SK-N-SH treated with all-trans-retinoic acid at 6 μM for 48 hours (cell line): Measurements from ENCODE around the gene ANTXR2.

Source experiments
- ATAC-seq: fragments of 200-7000 bp; cut with Tn5 transposase; 3 replicates; pipeline ENCODE4 v1.9.1; 2020; ENCODE audit warnings: mild to moderate bottlenecking, moderate library complexity
- BACH2 ChIP-seq: fragments of 250-450 bp; sonication (Bioruptor Pico); IDR thresholded peaks from 2 replicates; pipeline ENCODE4 v1.9.0; 2021; ENCODE audit warnings: mild to moderate bottlenecking, borderline replicate concordance
- ESRRG ChIP-seq: fragments of 250-450 bp; sonication (Bioruptor Pico); IDR thresholded peaks from 2 replicates; pipeline ENCODE4 v1.6.1; 2021; ENCODE audit warnings: mild to moderate bottlenecking
- GLIS3 ChIP-seq: fragments of 250-450 bp; sonication (Bioruptor Pico); IDR thresholded peaks from 2 replicates; pipeline ENCODE4 v1.5.0; 2020; ENCODE audit warnings: mild to moderate bottlenecking, moderate library complexity
- ISL1 ChIP-seq: fragments of 250-450 bp; sonication (Bioruptor Pico); IDR thresholded peaks from 2 replicates; pipeline ENCODE4 v2.1.2; 2022; ENCODE audit warnings: mild to moderate bottlenecking, moderate library complexity
- PPARA ChIP-seq: fragments of 250-450 bp; sonication (Bioruptor Pico); IDR thresholded peaks from 2 replicates; pipeline ENCODE4 v1.5.0; 2020; ENCODE audit warnings: mild to moderate bottlenecking, borderline replicate concordance
- RARB ChIP-seq: fragments of 250-450 bp; sonication (Bioruptor Pico); IDR thresholded peaks from 2 replicates; pipeline ENCODE4 v1.8.0; 2021; ENCODE audit warnings: mild to moderate bottlenecking, moderate library complexity
- TCF4 ChIP-seq: fragments of 250-450 bp; sonication (Bioruptor Pico); IDR thresholded peaks from 2 replicates; pipeline ENCODE4 v1.8.0; 2021; ENCODE audit warnings: mild to moderate bottlenecking, moderate library complexity, borderline replicate concordance
- TOX ChIP-seq: fragments of 250-450 bp; sonication (Bioruptor Pico); IDR thresholded peaks from 2 replicates; pipeline ENCODE4 v1.8.0; 2021; ENCODE audit warnings: mild to moderate bottlenecking, moderate library complexity, borderline replicate concordance
- ZC3H10 ChIP-seq: fragments of 250-450 bp; sonication (Bioruptor Pico); IDR thresholded peaks from 2 replicates; pipeline ENCODE4 v1.5.1; 2021; ENCODE audit warnings: mild to moderate bottlenecking, moderate library complexity
- ZFP3 ChIP-seq: fragments of 250-450 bp; sonication (Bioruptor Pico); IDR thresholded peaks from 2 replicates; pipeline ENCODE4 v1.5.0; 2020; ENCODE audit warnings: mild to moderate bottlenecking, moderate library complexity
- ZFP30 ChIP-seq: fragments of 450-650 bp; formaldehyde crosslinking; IDR thresholded peaks from 2 replicates; pipeline ENCODE4 v1.5.0; 2022; ENCODE audit warnings: mild to moderate bottlenecking, moderate library complexity
- ZNF565 ChIP-seq: fragments of 450-650 bp; formaldehyde crosslinking; conservative IDR thresholded peaks from 2 replicates; pipeline ENCODE4 v1.5.0; 2020; ENCODE audit warnings: low read depth, mild to moderate bottlenecking, moderate library complexity
- ZNF8 ChIP-seq: fragments of 450-650 bp; formaldehyde crosslinking; IDR thresholded peaks from 2 replicates; pipeline ENCODE4 v1.5.0; 2020; ENCODE audit warnings: mild to moderate bottlenecking, moderate library complexity
- TF ChIP-seq, protein P1 (sequence below): fragments of 250-450 bp; sonication (Bioruptor Pico); IDR thresholded peaks from 2 replicates; pipeline ENCODE4 v1.5.1; 2021; ENCODE audit warnings: mild to moderate bottlenecking, moderate library complexity
- TF ChIP-seq, protein P2 (sequence below): fragments of 250-450 bp; sonication (Bioruptor Pico); IDR thresholded peaks from 2 replicates; pipeline ENCODE4 v1.5.0; 2020; ENCODE audit warnings: mild to moderate bottlenecking, moderate library complexity
- TF ChIP-seq, protein P3 (sequence below): fragments of 250-450 bp; sonication (Bioruptor Pico); IDR thresholded peaks from 2 replicates; pipeline ENCODE4 v1.8.0; 2020; ENCODE audit warnings: mild to moderate bottlenecking, moderate library complexity, borderline replicate concordance
- TF ChIP-seq, protein P4 (sequence below): fragments of 250-450 bp; sonication (Bioruptor Pico); IDR thresholded peaks from 2 replicates; pipeline ENCODE4 v1.5.1; 2020; ENCODE audit warnings: low read depth, mild to moderate bottlenecking, moderate library complexity
- TF ChIP-seq, protein P5 (sequence below): fragments of 250-450 bp; sonication (Bioruptor Pico); IDR thresholded peaks from 2 replicates; pipeline ENCODE4 v1.8.0; 2021; ENCODE audit warnings: low read depth, mild to moderate bottlenecking, moderate library complexity, borderline replicate concordance

Gene ANTXR2

DNA sequence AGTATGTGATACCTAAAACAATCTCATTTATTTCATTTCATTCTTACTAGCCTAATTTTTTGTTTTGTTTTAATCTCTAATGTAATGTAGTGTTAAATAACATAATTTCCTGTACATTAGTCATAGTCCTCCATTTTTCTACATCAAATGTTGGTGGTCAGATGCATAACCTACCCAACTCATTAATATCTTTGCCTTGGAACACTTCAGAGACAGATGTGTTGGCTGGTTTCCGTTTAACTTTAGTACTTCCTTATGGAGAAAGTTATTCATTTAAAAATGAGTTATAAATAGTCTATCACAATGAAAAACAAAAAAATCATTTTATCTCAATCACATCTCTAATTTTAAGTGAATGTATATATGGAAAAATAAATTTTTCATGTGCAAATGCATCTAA, 190.2 kb downstream of the ANTXR2 start:
- TF ChIP-seq ZNF565 (CRISPR knock-in tag) (no peak), RARB (CRISPR knock-in tag) (no peak), ZNF8 (CRISPR knock-in tag) (no peak), ZC3H10 (no peak), GLIS3 (no peak), PPARA (CRISPR knock-in tag) (no peak), ZFP30 (CRISPR knock-in tag) (no peak), TOX (CRISPR knock-in tag) (no peak), ZFP3 (no peak), TCF4 (no peak), BACH2 (CRISPR knock-in tag) (no peak), ESRRG (CRISPR knock-in tag) (no peak)
- TF ChIP-seq, protein P1, sequence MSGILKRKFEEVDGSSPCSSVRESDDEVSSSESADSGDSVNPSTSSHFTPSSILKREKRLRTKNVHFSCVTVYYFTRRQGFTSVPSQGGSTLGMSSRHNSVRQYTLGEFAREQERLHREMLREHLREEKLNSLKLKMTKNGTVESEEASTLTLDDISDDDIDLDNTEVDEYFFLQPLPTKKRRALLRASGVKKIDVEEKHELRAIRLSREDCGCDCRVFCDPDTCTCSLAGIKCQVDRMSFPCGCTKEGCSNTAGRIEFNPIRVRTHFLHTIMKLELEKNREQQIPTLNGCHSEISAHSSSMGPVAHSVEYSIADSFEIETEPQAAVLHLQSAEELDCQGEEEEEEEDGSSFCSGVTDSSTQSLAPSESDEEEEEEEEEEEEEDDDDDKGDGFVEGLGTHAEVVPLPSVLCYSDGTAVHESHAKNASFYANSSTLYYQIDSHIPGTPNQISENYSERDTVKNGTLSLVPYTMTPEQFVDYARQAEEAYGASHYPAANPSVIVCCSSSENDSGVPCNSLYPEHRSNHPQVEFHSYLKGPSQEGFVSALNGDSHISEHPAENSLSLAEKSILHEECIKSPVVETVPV (CRISPR knock-in tag), result no peak
- TF ChIP-seq, protein P2, sequence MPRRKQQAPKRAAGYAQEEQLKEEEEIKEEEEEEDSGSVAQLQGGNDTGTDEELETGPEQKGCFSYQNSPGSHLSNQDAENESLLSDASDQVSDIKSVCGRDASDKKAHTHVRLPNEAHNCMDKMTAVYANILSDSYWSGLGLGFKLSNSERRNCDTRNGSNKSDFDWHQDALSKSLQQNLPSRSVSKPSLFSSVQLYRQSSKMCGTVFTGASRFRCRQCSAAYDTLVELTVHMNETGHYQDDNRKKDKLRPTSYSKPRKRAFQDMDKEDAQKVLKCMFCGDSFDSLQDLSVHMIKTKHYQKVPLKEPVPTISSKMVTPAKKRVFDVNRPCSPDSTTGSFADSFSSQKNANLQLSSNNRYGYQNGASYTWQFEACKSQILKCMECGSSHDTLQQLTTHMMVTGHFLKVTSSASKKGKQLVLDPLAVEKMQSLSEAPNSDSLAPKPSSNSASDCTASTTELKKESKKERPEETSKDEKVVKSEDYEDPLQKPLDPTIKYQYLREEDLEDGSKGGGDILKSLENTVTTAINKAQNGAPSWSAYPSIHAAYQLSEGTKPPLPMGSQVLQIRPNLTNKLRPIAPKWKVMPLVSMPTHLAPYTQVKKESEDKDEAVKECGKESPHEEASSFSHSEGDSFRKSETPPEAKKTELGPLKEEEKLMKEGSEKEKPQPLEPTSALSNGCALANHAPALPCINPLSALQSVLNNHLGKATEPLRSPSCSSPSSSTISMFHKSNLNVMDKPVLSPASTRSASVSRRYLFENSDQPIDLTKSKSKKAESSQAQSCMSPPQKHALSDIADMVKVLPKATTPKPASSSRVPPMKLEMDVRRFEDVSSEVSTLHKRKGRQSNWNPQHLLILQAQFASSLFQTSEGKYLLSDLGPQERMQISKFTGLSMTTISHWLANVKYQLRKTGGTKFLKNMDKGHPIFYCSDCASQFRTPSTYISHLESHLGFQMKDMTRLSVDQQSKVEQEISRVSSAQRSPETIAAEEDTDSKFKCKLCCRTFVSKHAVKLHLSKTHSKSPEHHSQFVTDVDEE, result no peak
- TF ChIP-seq, protein P3, sequence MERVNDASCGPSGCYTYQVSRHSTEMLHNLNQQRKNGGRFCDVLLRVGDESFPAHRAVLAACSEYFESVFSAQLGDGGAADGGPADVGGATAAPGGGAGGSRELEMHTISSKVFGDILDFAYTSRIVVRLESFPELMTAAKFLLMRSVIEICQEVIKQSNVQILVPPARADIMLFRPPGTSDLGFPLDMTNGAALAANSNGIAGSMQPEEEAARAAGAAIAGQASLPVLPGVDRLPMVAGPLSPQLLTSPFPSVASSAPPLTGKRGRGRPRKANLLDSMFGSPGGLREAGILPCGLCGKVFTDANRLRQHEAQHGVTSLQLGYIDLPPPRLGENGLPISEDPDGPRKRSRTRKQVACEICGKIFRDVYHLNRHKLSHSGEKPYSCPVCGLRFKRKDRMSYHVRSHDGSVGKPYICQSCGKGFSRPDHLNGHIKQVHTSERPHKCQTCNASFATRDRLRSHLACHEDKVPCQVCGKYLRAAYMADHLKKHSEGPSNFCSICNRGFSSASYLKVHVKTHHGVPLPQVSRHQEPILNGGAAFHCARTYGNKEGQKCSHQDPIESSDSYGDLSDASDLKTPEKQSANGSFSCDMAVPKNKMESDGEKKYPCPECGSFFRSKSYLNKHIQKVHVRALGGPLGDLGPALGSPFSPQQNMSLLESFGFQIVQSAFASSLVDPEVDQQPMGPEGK (CRISPR knock-in tag), result no peak
- TF ChIP-seq, protein P4, sequence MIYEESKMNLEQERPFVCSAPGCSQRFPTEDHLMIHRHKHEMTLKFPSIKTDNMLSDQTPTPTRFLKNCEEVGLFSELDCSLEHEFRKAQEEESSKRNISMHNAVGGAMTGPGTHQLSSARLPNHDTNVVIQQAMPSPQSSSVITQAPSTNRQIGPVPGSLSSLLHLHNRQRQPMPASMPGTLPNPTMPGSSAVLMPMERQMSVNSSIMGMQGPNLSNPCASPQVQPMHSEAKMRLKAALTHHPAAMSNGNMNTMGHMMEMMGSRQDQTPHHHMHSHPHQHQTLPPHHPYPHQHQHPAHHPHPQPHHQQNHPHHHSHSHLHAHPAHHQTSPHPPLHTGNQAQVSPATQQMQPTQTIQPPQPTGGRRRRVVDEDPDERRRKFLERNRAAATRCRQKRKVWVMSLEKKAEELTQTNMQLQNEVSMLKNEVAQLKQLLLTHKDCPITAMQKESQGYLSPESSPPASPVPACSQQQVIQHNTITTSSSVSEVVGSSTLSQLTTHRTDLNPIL, result no peak
- TF ChIP-seq, protein P5, sequence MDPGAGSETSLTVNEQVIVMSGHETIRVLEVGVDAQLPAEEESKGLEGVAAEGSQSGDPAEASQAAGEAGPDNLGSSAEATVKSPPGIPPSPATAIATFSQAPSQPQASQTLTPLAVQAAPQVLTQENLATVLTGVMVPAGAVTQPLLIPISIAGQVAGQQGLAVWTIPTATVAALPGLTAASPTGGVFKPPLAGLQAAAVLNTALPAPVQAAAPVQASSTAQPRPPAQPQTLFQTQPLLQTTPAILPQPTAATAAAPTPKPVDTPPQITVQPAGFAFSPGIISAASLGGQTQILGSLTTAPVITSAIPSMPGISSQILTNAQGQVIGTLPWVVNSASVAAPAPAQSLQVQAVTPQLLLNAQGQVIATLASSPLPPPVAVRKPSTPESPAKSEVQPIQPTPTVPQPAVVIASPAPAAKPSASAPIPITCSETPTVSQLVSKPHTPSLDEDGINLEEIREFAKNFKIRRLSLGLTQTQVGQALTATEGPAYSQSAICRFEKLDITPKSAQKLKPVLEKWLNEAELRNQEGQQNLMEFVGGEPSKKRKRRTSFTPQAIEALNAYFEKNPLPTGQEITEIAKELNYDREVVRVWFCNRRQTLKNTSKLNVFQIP, result no peak
- ATAC-seq, result no peak

DNA sequence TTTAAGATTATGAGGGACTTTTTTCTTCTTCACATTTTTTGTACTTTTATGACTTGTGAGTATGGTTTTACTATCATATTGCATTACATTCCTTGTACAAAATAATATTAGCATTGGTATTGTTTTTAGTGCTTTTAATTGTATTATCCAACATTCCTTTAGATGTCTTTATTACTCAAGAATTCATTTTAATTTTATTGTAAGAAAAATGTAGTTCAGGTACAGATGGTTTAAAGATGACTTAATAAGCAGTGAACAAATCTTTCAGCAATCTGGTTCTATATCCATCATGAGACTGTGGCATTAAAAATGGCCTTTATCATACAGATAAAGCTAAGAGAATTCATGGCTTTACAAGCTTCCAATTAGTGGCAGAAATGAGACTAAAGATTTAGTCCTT, 191.6 kb downstream of the ANTXR2 start:
- TF ChIP-seq, protein P4, result peak; percentile 86
- TF ChIP-seq, protein P2, result no peak
- TF ChIP-seq TCF4 (no peak), ISL1 (peak; percentile 96)
- TF ChIP-seq, protein P3 (CRISPR knock-in tag), result 0 out of 2 replicates have a peak, but pooled peaks have one; percentile 12
- TF ChIP-seq, protein P1 (CRISPR knock-in tag), result 0 out of 2 replicates have a peak, but pooled peaks have one; percentile 32
- peak; percentile 54 for ATAC-seq
